Omental fat pad (tissue), 4 donors: ENCODE measurements around the gene ULBP1. TPM values are rescaled to one million over a fixed set of nuclear protein-coding genes. Genes with fewer than 3 reads are reported as not detected.
"Not testable (repeated sequence)": the region's sequence is repeated elsewhere in the genome, so short reads cannot be mapped to it uniquely, and the experiment has no call there.

Experiments
- ATAC-seq: fragments of 150-250 bp; one replicate; pipeline ENCODE4 v1.9.1; 2016; ENCODE audit warnings: mild to moderate bottlenecking, moderate library complexity; ENCODE audit not compliant: low FRiP score
- DNase-seq: peaks from one replicate; pipeline ENCODE4 v3.0.0-alpha.2; 2019; ENCODE audit warnings: low spot score
- CTCF ChIP-seq, 3 donors: fragments of 450-650 bp; IDR thresholded peaks; one replicate each; pipeline ENCODE4 v1.5.1; 2016 to 2017; ENCODE audit warnings: antibody characterized with exemption in 3 of 3, mild to moderate bottlenecking in 3 of 3, moderate library complexity in 2 of 3
- total RNA-seq, 4 donors: library from RNA; depleted of rRNA; stranded (reverse); fragments of >200 nt; gene quantifications; one replicate each; pipeline ENCODE4 v1.1.0, GENCODE V29; 2016

The ULBP1 gene
- total RNA-seq, 4 donors from 2014 or later = 0.25 to 0.37 TPM; not detected in 2

GRCh38 chr6:149961728-149962425, 1.9 kb upstream of the ULBP1 start:
- ATAC-seq (no peak), DNase-seq (no peak)
- TF ChIP-seq CTCF (IDR thresholded peaks at IDR 0.05) = no peak

DNA sequence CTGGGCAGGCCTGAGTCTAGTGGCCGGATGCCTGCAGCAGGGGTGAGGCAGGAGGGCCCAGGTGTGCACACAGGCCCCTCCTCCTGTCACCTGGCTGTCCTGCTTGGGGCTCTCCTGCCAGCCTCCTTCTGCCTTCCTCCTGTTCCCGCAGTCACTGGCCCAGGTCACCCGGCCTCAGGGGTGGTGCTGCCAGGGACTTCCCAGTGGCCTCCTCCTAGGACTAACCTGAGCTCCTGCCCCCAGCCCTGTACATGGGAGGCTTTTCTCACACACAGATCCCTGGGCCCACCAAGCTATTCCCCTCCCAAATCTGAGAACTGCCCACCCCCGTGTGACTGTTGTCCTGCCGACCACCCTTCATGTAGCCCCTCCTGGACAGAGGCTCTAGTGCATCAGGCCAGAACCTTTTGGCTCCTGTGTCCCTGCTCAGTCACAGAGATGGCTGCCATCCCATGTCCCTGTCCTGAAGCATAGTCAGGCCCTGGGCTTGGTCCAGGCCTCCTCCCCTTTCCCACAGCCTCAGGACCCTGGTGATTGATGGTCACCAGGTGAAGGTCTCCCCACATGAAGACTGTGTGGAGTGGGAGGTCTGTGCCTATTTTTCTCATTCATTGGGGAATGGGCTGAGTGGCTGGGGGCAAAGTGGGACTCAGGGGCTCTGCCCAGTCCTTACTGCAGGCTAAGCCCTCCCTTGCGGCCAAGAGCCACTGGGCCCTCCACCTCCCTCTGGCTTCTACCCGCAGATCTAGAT, 1.1 kb upstream of the ULBP1 start:
- no peak for TF ChIP-seq CTCF (IDR thresholded peaks at IDR 0.05)
- no peak for DNase-seq
- ATAC-seq = no peak

GRCh38 chr6:149963212-149963461, 606 bp upstream of the ULBP1 start:
- ATAC-seq (no peak), DNase-seq (no peak)
- TF ChIP-seq CTCF (IDR thresholded peaks at IDR 0.05) = no peak

DNA sequence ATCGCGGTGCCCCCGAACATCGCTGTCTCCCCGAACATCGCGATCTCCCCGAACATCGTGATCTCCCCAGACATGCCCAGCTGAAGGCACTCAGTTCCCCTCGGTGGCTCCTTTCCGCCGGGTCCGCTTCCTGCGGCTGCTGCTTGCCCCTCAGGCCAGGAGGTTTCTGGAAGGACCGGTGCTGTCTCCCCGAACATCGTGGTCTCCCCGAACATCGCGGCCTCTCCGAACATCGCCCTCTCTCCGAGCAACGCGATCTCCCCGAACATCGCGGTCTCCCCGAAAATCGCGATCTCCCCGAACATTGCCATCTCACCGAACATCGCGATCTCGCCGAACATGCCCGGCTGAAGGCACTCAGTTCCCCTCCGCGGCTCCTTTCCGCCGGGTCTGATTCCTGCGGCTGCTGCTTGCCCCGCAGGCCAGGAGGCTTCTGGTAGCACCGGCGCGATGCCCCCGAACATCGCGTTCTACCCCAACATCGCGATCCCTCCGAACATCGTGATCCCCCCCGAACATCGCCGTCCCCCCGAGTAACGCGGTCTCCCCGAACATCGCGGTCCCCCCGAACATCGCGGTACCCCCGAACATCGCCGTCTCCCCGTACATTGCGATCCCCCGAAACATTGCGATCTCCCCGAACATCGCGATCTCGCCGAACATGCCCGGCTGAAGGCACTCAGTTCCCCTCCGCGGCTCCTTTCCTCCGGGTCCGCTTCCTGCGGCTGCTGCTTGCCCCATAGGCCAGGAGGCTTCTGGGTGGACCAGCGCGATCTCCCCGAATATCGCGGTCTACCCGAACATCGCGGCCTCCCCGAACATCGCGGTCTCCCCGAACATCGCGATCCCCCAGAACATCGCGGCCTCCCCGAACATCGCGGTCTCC, 808 bp downstream of the ULBP1 start:
- TF ChIP-seq CTCF (IDR thresholded peaks at IDR 0.05) = no peak
- ATAC-seq = no peak
- no peak for DNase-seq

DNA sequence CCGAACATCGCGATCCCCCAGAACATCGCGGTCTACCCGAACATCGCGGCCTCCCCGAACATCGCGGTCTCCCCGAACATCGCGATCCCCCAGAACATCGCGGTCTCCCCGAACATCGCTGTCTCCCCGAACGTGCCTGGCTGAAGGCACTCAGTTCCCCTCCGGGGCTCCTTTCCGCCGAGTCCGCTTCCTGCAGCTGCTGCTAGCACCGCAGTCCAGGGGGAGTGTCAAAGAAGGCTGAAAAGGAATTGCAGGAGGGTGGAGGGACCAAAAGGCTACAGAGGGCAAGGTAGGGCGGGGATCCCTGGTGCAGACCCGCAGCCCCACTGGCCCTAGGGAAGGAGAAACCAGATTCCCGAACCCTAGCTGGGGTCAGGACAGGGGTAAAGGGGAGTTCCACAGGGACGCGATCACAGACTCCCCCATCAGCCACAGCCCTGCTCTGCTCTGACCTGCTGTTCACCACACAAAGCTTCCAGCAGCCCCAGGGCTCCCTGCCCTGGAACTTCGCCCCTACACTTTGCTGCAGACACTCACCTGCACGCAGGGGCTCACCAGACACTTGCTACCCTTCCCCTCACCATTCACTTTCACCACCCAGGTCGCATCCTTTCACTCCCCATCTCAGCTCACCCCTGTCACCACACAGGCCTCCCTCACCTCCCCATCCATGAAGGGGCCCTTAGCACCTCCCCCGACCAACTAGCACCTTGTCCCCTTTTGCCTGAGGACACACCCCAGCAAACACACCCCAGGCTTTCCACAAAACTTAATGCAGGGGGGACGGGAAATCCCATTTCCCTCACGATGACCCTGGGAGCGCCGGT, 1.7 kb downstream of the ULBP1 start:
- no peak for TF ChIP-seq CTCF (IDR thresholded peaks at IDR 0.05)
- ATAC-seq (no peak), DNase-seq (no peak)

DNA sequence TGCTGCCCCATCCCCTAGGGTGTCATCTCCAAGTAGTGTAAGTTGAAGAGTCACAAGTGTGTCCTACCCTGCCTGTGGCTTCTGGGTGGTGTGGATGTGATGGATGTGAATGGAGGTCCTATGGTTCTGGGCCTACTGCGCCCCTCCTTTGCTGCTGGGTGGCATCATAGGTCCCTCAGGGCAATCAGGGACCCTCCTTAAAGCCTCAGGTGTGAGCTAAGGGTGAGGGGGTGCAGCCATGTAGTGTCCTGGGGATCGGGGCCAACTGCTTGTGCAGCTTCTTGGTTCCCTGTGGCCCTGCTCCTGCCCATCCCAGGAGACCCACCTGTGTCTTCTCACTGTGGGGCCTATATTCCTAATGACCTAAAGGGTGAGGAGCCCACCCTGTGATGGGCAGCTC, 2.6 kb downstream of the ULBP1 start:
- DNase-seq, ATAC-seq: not testable (repeated sequence)

- no peak for DNase-seq
- no peak for ATAC-seq
- no peak for TF ChIP-seq CTCF (IDR thresholded peaks at IDR 0.05)
Observed at GRCh38 chr6:149967591-149967990, 3.8 kb downstream of the ULBP1 start.

DNA sequence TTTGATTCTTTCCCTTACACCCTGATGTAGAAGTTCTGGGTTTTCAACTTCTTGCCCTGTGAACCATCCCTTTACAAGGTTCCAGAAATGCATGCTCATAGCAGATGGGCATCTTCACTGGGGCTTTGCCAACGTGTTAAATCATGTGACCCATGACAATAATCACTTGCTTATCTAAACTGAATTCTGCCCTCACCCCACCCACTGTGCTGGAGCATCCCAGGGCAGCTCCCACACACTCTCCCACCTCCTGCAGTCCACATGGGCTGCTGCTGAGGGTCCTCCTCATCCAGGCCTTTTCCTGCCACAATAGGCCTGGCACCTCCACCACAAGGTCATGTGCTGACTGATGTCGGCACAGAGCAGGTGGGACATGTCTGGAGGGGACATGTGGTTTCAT, 4.3 kb downstream of the ULBP1 start:
- not testable (repeated sequence) for ATAC-seq, DNase-seq

GRCh38 chr6:149968909-149969308, 5.2 kb downstream of the ULBP1 start:
- not testable (repeated sequence) for ATAC-seq, DNase-seq
